Measurements from ENCODE around the gene C11orf86. TPM values are rescaled to one million over a fixed set of nuclear protein-coding genes. Genes with fewer than 3 reads are reported as not detected.

The C11orf86 gene
- total RNA-seq, 4 donors from 2014 or later, result 21.0 to 88.3 (median 56.1) TPM; not detected in 1

DNA sequence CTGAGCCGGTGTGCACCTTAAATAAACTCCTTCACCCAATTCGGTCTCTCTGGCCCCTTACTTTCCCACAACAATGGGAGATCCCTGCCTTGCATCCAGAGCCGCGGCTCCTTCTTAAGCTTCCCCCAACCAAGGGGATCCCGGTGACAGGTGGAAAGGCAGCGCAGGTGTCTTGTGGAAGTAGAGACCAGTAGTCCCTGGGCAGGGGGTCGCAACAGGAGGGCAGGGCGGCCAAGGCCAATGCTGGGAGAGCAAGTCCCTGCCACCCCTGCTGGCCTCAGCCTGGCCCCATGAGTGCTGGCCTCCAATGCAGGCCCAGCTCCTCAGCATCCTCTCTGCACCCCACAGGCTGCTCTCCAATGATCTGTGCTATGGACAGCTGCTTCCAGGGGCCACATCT, 39.9 kb downstream of the C11orf86 start:
- no peak for DNase-seq
- in situ Hi-C loops (cut with MboI; ENCODE audit: low pct_ligation_motif_present in 1 of 4, low pct_unique_long_range_greater_than_20kb in 1 of 4, low sequenced_read_pairs in 3 of 4) (loop anchor here in 1 of 4 donors (25.0 kb wide), 1 partner anchor 303 kb away; no protein-coding TSS in a partner anchor), intact Hi-C loops (cut with DNase I; ENCODE audit: low total_unique reads) (no loop called here)
- Histone ChIP-seq H3K27ac (no peak overlapping the region), H3K4me3 (no peak overlapping the region), H3K27me3 (no peaks in the 10 kb centered on the region), H3K36me3 (no peaks in the 10 kb centered on the region), H3K9me3 (no peaks in the 10 kb centered on the region), H3K4me1 (no peaks in the 10 kb centered on the region)
- TF ChIP-seq POLR2AphosphoS5 (IDR thresholded peaks at IDR 0.05), result no peak
- TF ChIP-seq POLR2A (IDR thresholded peaks at IDR 0.05), result no peak
- no peak for TF ChIP-seq EP300 (IDR thresholded peaks at IDR 0.05; ENCODE audit: low read depth)
- TF ChIP-seq, protein P1, sequence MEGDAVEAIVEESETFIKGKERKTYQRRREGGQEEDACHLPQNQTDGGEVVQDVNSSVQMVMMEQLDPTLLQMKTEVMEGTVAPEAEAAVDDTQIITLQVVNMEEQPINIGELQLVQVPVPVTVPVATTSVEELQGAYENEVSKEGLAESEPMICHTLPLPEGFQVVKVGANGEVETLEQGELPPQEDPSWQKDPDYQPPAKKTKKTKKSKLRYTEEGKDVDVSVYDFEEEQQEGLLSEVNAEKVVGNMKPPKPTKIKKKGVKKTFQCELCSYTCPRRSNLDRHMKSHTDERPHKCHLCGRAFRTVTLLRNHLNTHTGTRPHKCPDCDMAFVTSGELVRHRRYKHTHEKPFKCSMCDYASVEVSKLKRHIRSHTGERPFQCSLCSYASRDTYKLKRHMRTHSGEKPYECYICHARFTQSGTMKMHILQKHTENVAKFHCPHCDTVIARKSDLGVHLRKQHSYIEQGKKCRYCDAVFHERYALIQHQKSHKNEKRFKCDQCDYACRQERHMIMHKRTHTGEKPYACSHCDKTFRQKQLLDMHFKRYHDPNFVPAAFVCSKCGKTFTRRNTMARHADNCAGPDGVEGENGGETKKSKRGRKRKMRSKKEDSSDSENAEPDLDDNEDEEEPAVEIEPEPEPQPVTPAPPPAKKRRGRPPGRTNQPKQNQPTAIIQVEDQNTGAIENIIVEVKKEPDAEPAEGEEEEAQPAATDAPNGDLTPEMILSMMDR (IDR thresholded peaks at IDR 0.05), result no peak
- WGBS, 2 donors (ENCODE audit: low coverage in 1 of 2), result 80 to 90% methylated on average over 1 to 8 of the region's 8 CpGs

DNA sequence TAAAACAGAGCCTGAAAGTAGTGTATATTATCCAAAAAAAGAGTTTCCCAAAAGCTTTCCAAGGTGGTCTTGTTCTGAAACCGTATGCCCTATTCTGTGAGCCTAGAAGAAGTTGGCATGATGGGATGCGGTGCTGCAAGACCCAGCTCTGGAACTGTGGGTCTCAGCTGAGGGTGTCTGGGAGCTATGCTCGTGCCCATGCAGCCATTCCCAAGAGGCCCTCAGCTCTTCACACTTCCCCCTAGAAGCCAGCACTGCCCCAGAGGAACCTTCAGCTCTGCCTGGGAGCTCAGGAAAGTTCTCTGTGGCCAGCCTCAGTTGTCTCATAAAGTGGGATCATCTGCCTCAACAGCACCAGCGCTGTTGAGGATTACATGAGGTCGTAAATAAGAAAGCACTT, 41.4 kb downstream of the C11orf86 start:
- in situ Hi-C loops (cut with MboI; ENCODE audit: low pct_ligation_motif_present in 1 of 4, low pct_unique_long_range_greater_than_20kb in 1 of 4, low sequenced_read_pairs in 3 of 4), result loop anchor here in 1 of 4 donors (25.0 kb wide), 1 partner anchor 304 kb away; no protein-coding TSS in a partner anchor
- DNase-seq, result no peak
- Histone ChIP-seq H3K27me3 (peaks cover 3% of the 10 kb centered on the region), H3K9me3 (no peaks in the 10 kb centered on the region), H3K4me3 (no peak overlapping the region), H3K36me3 (no peaks in the 10 kb centered on the region), H3K4me1 (no peaks in the 10 kb centered on the region), H3K27ac (no peak overlapping the region)
- intact Hi-C loops (cut with DNase I; ENCODE audit: low total_unique reads), result no loop called here
- TF ChIP-seq, protein P1 (IDR thresholded peaks at IDR 0.05), result no peak
- TF ChIP-seq POLR2AphosphoS5 (IDR thresholded peaks at IDR 0.05) (no peak), POLR2A (IDR thresholded peaks at IDR 0.05) (no peak), EP300 (IDR thresholded peaks at IDR 0.05; ENCODE audit: low read depth) (no peak)
- WGBS, 2 donors (ENCODE audit: low coverage in 1 of 2), result 80 to 82% methylated on average over 1 to 5 of the region's 5 CpGs

DNA sequence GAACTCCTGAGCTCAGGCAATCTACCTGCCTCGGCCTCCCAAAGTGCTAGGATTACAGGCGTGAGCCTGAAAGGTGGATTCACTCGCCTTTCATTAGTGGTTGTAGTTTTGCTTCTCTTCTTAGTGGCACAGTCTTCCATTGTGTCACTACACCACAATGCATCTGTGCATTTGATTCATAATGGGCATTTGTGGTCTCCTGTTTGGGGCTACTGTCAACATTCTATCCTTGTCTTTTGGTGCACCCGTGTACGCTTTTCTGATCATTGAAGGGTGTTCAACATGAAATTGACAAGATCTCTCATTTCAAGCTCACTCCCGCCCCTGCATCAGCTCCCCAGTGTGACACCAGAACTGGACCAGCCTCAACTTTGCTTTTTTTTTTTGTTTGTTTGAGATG, 45.8 kb downstream of the C11orf86 start:
- no peaks in the 10 kb centered on the region for H3K9me3 ChIP-seq
- 70 to 79% methylated on average over 5 to 6 of the region's 6 CpGs for WGBS, 2 donors (ENCODE audit: low coverage in 1 of 2)
- no peak for DNase-seq
- H3K4me3 ChIP-seq, result no peak overlapping the region
- TF ChIP-seq EP300 (IDR thresholded peaks at IDR 0.05; ENCODE audit: low read depth), result no peak
- no peak for TF ChIP-seq POLR2AphosphoS5 (IDR thresholded peaks at IDR 0.05)
- no peak for TF ChIP-seq POLR2A (IDR thresholded peaks at IDR 0.05)
- TF ChIP-seq, protein P1 (IDR thresholded peaks at IDR 0.05), result no peak
- in situ Hi-C loops (cut with MboI; ENCODE audit: low pct_ligation_motif_present in 1 of 4, low pct_unique_long_range_greater_than_20kb in 1 of 4, low sequenced_read_pairs in 3 of 4) (loop anchor here in 1 of 4 donors (25.0 kb wide), 1 partner anchor 309 kb away; no protein-coding TSS in a partner anchor), intact Hi-C loops (cut with DNase I; ENCODE audit: low total_unique reads) (no loop called here)
- H3K27me3 ChIP-seq, result peaks cover 38% of the 10 kb centered on the region
- peaks cover 7 to 20% (median 16%) of the 10 kb centered on the region in 4 donors for H3K4me1 ChIP-seq
- H3K36me3 ChIP-seq, result no peaks in the 10 kb centered on the region
- no peak overlapping the region for H3K27ac ChIP-seq

DNA sequence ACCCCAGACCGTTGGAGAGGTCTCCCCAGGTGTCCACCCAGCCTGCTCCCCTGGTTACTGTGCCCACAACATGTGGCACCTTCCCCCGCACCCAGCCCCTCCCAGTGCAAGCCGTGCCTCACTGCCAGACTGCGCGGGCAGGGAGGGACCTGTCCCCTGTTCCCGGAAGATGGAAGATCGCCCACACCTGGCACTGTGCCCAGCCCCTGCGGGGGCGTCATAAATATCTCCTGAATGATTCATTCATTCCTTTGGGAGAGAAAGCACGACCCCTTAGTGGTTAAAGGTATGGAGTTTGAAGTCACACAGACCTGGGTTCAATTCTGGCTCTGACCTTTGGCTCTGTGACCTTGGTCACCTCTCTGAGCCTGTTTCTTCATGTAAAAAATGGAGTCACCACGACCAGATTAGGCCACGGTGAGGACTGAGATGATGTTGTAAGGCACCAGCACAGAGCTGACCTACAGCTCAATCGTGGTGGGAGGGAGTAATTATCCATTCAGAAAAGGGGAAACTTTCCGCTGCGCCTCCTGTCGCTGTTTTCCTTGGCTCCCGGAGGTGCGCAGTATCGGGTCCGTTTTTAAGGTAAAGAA, 47.3 kb downstream of the C11orf86 start:
- peak overlapping the region in 2 of 4 donors; percentile 26 to 46 for H3K4me3 ChIP-seq
- H3K9me3 ChIP-seq, result no peaks in the 10 kb centered on the region
- peak; percentile 63 for DNase-seq
- H3K27me3 ChIP-seq, result peaks cover 38% of the 10 kb centered on the region
- no peak overlapping the region for H3K27ac ChIP-seq
- WGBS, 2 donors (ENCODE audit: low coverage in 1 of 2), result 0 to 23% methylated on average over 2 to 20 of the region's 20 CpGs
- H3K36me3 ChIP-seq, result no peaks in the 10 kb centered on the region
- in situ Hi-C loops (cut with MboI; ENCODE audit: low pct_ligation_motif_present in 1 of 4, low pct_unique_long_range_greater_than_20kb in 1 of 4, low sequenced_read_pairs in 3 of 4) (loop anchor here in 1 of 4 donors (25.0 kb wide), 1 partner anchor 310 kb away; no protein-coding TSS in a partner anchor), intact Hi-C loops (cut with DNase I; ENCODE audit: low total_unique reads) (no loop called here)
- peaks cover 7 to 20% (median 16%) of the 10 kb centered on the region in 4 donors for H3K4me1 ChIP-seq
- TF ChIP-seq EP300 (IDR thresholded peaks at IDR 0.05; ENCODE audit: low read depth), result no peak
- no peak for TF ChIP-seq POLR2A (IDR thresholded peaks at IDR 0.05)
- TF ChIP-seq, protein P1 (IDR thresholded peaks at IDR 0.05), result no peak
- no peak for TF ChIP-seq POLR2AphosphoS5 (IDR thresholded peaks at IDR 0.05)

Data from transverse colon (tissue), 4 donors.